HepG2 (cell line): ENCODE data around the gene FFAR1.

Experiments
- ZNF282 ChIP-seq: fragments of 450-650 bp; IDR thresholded peaks from 2 replicates; pipeline ENCODE4 v1.6.1; 2018; ENCODE audit not compliant: partially characterized antibody
- ZNF747 ChIP-seq: sonication (generic); formaldehyde crosslinking; IDR thresholded peaks from 2 replicates; pipeline ENCODE4 v1.8.1; 2023; ENCODE audit warnings: missing genetic modification reagents, mild to moderate bottlenecking, borderline replicate concordance
- TF ChIP-seq, protein P1 (sequence below): sonication (generic); formaldehyde crosslinking; IDR thresholded peaks from 2 replicates; pipeline ENCODE4 v1.5.0; 2020; ENCODE audit warnings: mild to moderate bottlenecking, missing genetic modification reagents, moderate library complexity
- TF ChIP-seq, protein P2 (sequence below): sonication (generic); formaldehyde crosslinking; IDR thresholded peaks from 2 replicates; pipeline ENCODE4 v1.4.0; 2020; ENCODE audit warnings: missing genetic modification reagents
- TF ChIP-seq, protein P3 (sequence below): sonication (generic); formaldehyde crosslinking; IDR thresholded peaks from 2 replicates; pipeline ENCODE4 v1.4.0; 2020; ENCODE audit warnings: missing genetic modification reagents, borderline replicate concordance
- TF ChIP-seq, protein P4 (sequence below): sonication (generic); formaldehyde crosslinking; conservative IDR thresholded peaks from 2 replicates; pipeline ENCODE4 v1.8.0; 2022; ENCODE audit warnings: missing genetic modification reagents

DNA sequence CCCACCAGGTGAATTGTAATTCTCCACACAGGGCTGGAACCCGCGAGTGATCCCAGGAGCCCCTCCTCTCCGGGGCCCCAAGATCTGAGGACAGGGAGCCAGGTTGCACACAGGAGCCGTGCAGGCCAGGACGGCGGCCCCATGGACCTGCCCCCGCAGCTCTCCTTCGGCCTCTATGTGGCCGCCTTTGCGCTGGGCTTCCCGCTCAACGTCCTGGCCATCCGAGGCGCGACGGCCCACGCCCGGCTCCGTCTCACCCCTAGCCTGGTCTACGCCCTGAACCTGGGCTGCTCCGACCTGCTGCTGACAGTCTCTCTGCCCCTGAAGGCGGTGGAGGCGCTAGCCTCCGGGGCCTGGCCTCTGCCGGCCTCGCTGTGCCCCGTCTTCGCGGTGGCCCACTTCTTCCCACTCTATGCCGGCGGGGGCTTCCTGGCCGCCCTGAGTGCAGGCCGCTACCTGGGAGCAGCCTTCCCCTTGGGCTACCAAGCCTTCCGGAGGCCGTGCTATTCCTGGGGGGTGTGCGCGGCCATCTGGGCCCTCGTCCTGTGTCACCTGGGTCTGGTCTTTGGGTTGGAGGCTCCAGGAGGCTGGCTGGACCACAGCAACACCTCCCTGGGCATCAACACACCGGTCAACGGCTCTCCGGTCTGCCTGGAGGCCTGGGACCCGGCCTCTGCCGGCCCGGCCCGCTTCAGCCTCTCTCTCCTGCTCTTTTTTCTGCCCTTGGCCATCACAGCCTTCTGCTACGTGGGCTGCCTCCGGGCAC is 3.9 kb downstream of the FFAR1 start:
- TF ChIP-seq, protein P1, sequence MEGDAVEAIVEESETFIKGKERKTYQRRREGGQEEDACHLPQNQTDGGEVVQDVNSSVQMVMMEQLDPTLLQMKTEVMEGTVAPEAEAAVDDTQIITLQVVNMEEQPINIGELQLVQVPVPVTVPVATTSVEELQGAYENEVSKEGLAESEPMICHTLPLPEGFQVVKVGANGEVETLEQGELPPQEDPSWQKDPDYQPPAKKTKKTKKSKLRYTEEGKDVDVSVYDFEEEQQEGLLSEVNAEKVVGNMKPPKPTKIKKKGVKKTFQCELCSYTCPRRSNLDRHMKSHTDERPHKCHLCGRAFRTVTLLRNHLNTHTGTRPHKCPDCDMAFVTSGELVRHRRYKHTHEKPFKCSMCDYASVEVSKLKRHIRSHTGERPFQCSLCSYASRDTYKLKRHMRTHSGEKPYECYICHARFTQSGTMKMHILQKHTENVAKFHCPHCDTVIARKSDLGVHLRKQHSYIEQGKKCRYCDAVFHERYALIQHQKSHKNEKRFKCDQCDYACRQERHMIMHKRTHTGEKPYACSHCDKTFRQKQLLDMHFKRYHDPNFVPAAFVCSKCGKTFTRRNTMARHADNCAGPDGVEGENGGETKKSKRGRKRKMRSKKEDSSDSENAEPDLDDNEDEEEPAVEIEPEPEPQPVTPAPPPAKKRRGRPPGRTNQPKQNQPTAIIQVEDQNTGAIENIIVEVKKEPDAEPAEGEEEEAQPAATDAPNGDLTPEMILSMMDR, result no peak
- TF ChIP-seq ZNF282, result no peak
- no peak for TF ChIP-seq ZNF747
- TF ChIP-seq, protein P2, sequence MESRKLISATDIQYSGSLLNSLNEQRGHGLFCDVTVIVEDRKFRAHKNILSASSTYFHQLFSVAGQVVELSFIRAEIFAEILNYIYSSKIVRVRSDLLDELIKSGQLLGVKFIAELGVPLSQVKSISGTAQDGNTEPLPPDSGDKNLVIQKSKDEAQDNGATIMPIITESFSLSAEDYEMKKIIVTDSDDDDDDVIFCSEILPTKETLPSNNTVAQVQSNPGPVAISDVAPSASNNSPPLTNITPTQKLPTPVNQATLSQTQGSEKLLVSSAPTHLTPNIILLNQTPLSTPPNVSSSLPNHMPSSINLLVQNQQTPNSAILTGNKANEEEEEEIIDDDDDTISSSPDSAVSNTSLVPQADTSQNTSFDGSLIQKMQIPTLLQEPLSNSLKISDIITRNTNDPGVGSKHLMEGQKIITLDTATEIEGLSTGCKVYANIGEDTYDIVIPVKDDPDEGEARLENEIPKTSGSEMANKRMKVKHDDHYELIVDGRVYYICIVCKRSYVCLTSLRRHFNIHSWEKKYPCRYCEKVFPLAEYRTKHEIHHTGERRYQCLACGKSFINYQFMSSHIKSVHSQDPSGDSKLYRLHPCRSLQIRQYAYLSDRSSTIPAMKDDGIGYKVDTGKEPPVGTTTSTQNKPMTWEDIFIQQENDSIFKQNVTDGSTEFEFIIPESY (CRISPR knock-in tag), result no peak
- TF ChIP-seq, protein P3, sequence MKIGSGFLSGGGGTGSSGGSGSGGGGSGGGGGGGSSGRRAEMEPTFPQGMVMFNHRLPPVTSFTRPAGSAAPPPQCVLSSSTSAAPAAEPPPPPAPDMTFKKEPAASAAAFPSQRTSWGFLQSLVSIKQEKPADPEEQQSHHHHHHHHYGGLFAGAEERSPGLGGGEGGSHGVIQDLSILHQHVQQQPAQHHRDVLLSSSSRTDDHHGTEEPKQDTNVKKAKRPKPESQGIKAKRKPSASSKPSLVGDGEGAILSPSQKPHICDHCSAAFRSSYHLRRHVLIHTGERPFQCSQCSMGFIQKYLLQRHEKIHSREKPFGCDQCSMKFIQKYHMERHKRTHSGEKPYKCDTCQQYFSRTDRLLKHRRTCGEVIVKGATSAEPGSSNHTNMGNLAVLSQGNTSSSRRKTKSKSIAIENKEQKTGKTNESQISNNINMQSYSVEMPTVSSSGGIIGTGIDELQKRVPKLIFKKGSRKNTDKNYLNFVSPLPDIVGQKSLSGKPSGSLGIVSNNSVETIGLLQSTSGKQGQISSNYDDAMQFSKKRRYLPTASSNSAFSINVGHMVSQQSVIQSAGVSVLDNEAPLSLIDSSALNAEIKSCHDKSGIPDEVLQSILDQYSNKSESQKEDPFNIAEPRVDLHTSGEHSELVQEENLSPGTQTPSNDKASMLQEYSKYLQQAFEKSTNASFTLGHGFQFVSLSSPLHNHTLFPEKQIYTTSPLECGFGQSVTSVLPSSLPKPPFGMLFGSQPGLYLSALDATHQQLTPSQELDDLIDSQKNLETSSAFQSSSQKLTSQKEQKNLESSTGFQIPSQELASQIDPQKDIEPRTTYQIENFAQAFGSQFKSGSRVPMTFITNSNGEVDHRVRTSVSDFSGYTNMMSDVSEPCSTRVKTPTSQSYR, result no peak
- TF ChIP-seq, protein P4, sequence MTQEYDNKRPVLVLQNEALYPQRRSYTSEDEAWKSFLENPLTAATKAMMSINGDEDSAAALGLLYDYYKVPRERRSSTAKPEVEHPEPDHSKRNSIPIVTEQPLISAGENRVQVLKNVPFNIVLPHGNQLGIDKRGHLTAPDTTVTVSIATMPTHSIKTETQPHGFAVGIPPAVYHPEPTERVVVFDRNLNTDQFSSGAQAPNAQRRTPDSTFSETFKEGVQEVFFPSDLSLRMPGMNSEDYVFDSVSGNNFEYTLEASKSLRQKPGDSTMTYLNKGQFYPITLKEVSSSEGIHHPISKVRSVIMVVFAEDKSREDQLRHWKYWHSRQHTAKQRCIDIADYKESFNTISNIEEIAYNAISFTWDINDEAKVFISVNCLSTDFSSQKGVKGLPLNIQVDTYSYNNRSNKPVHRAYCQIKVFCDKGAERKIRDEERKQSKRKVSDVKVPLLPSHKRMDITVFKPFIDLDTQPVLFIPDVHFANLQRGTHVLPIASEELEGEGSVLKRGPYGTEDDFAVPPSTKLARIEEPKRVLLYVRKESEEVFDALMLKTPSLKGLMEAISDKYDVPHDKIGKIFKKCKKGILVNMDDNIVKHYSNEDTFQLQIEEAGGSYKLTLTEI, result no peak
